Uterus (tissue), 4 donors: ENCODE data around the gene GPER1. TPM values are rescaled to one million over a fixed set of nuclear protein-coding genes. Genes with fewer than 3 reads are reported as not detected.
"Not testable (repeated sequence)": the region's sequence is repeated elsewhere in the genome, so short reads cannot be mapped to it uniquely, and the experiment has no call there.

ENCODE experiments used
- DNase-seq, 2 donors: peaks; one replicate each; pipeline ENCODE4 v3.0.0-alpha.2; 2019 to 2020
- H3K27ac ChIP-seq, 2 donors: fragments of 200-600 bp; sonication (generic); 1 replicate in 1 of 2; 2 replicates in 1 of 2; pipeline ENCODE4 v1.5.1; 2016 to 2018
- H3K27me3 ChIP-seq, 2 donors: fragments of 200-600 bp; sonication (generic); one replicate each; pipeline ENCODE4 v1.5.1; 2018 to 2019; ENCODE audit warnings: control low read depth in 1 of 2
- H3K36me3 ChIP-seq, 2 donors: fragments of 200-600 bp; sonication (generic); one replicate each; pipeline ENCODE4 v1.5.1; 2019; ENCODE audit warnings: control low read depth in 1 of 2
- H3K4me1 ChIP-seq, 2 donors: fragments of 200-600 bp; sonication (generic); one replicate each; pipeline ENCODE4 v1.5.1; 2018 to 2019; ENCODE audit warnings: control low read depth in 1 of 2
- H3K4me3 ChIP-seq, 2 donors: fragments of 200-600 bp; sonication (generic); 1 replicate in 1 of 2; 2 replicates in 1 of 2; pipeline ENCODE4 v1.5.1; 2018 to 2019; ENCODE audit warnings: mild to moderate bottlenecking in 1 of 2
- H3K9me3 ChIP-seq, 2 donors: fragments of 200-600 bp; sonication (generic); one replicate each; pipeline ENCODE4 v1.5.1; 2019; ENCODE audit warnings: control low read depth in 1 of 2
- CTCF ChIP-seq, 4 experiments: fragments of 200-600 bp in 2 of 4; fragments of 450-650 bp in 2 of 4; sonication (generic) in 2 of 4; IDR thresholded peaks; one replicate each; pipeline ENCODE4 v1.5.1; 2016 to 2019; ENCODE audit warnings: antibody characterized with exemption in 4 of 4, mild to moderate bottlenecking in 2 of 4, moderate library complexity in 1 of 4
- POLR2A ChIP-seq, 2 donors: fragments of 450-650 bp; IDR thresholded peaks; one replicate each; pipeline ENCODE4 v1.6.1; 2016; ENCODE audit warnings: antibody characterized with exemption in 2 of 2, mild to moderate bottlenecking in 1 of 2, moderate library complexity in 1 of 2
- intact Hi-C: fragments of 100-400 bp; cut with DNase I; formaldehyde crosslinking; loops from one replicate; pipeline ENCODE4 v1.15.1; 2023; ENCODE audit warnings: low total_unique reads
- total RNA-seq, 4 donors: library from RNA; depleted of rRNA in 3 of 4; stranded (reverse); fragments of >200 nt in 3 of 4; gene quantifications; one replicate each; pipeline versions ENCODE4 v1.1.0 to v1.2.4, GENCODE V29; 2014 to 2023
- donor health status: DM: yes; HTN: yes; CAD: no.

GPER1 gene
- total RNA-seq, 4 donors from 2014 or later, result 1.3 to 10.6 (median 5.0) TPM

- H3K27me3 ChIP-seq, result no peaks in the 10 kb centered on the region
- no peaks in the 10 kb centered on the region for H3K9me3 ChIP-seq
- no peak overlapping the region for H3K4me3 ChIP-seq
- no peak for TF ChIP-seq POLR2A (IDR thresholded peaks at IDR 0.05)
- no peak for TF ChIP-seq CTCF (IDR thresholded peaks at IDR 0.05)
- H3K36me3 ChIP-seq, result no peaks in the 10 kb centered on the region
- DNase-seq, result no peak
- intact Hi-C loops, result no loop called here
- no peak overlapping the region for H3K27ac ChIP-seq
- H3K4me1 ChIP-seq, result no peaks in the 10 kb centered on the region
Measured at GRCh38 chr7:1142051-1142635, 54.2 kb downstream of the GPER1 start.

- intact Hi-C loops, H3K27ac ChIP-seq, H3K27me3 ChIP-seq, H3K4me1 ChIP-seq, H3K36me3 ChIP-seq, H3K4me3 ChIP-seq, DNase-seq, H3K9me3 ChIP-seq: not testable (repeated sequence)
Measured at GRCh38 chr7:1143031-1143430, 55.1 kb downstream of the GPER1 start.

Other genes with a start within 250 kb of the GPER1 start
- gene GET4, start 211.6 kb upstream of the GPER1 start, total RNA-seq, result 10 to 100 TPM in 3 of 4 donors, 1 to 10 TPM in 1; 6.1 to 39.4 (median 26.7) TPM
- gene ADAP1, start 133.4 kb upstream of the GPER1 start, total RNA-seq, result 10 to 100 TPM in 2 of 4 donors, 1 to 10 TPM in 2; 3.2 to 17.4 (median 10.9) TPM
- 10 to 100 TPM in 3 of 4 donors, 1 to 10 TPM in 1; 2.6 to 32.5 (median 20.1) TPM for gene COX19, start 112.6 kb upstream of the GPER1 start, total RNA-seq
- gene CYP2W1, start 104.9 kb upstream of the GPER1 start, total RNA-seq, result 1 to 10 TPM in 1 of 4 donors, not detected in 3; 6.6 TPM
- gene GPR146, start 43.6 kb upstream of the GPER1 start, total RNA-seq, result 100 to 1,000 TPM in 1 of 4 donors, 10 to 100 TPM in 3; 10.0 to 110 (median 32.9) TPM
- gene ZFAND2A, start 72.1 kb downstream of the GPER1 start, total RNA-seq, result 10 to 100 TPM; 17.4 to 39.4 (median 21.8) TPM
- not detected for gene UNCX, start 144.8 kb downstream of the GPER1 start, total RNA-seq